ENCODE measurements around the gene ERC1. TPM values are rescaled to one million over a fixed set of nuclear protein-coding genes. Genes with fewer than 3 reads are reported as not detected.

The ERC1 gene
- total and polyA plus RNA-seq, 9 of the 15 experiments (the other 6 are each of a cell fraction or from before 2014, with no cell fraction given): 0.74 to 11.8 (median 4.8) TPM

DNA sequence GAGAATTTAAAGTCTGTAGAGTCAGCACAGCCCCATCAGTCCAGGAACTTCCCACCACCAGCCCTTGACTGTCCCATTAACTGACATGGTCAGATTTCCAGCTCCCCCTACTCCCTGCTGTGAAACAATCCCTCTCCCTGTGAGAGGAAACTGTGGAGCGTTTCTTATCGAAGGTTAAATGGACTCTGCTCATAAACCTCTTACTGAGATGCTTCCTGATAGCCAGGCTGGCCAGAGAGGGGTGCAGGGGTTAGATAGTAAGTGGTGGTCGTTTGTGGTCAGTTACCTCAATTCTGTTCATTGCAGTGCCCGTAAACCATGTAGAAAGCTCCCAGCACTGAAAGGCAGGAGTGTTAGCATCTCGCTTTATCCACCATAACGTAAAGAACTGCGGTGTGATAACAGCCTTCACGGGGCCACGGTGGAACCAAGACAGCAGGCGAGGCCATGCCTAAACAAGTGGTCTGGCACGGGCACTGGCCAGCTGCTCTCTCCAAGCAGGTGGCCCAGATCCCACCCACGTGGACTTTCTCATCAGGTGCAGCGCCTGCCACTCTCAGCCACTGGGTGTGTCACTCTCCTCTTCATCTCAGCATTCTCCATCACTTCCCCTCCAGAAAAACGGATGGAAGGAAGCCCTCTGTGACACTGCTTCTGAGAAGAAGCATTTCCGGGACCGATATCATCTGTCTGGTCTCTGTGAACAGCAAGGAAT lies 501.1 kb downstream of the ERC1 start (continued):
- TF ChIP-seq PRDM10 (IDR thresholded peaks at IDR 0.05; ENCODE audit: partially characterized antibody) (peak; percentile 64), BRF2 (IDR thresholded peaks at IDR 0.05; ENCODE audit: borderline replicate concordance, insufficient read depth, insufficient read length) (no peak), E2F6 (IDR thresholded peaks at IDR 0.05; ENCODE audit: borderline replicate concordance in 1 of 2, extremely low read depth in 1 of 2, insufficient read depth in 1 of 2, insufficient read length in 1 of 2, low read depth in 1 of 2, low read length in 1 of 2, poor library complexity in 1 of 2, severe bottlenecking in 1 of 2) (peak in 1 of 2 experiments; percentile 11), ATF1 (CRISPR knock-in tag; IDR thresholded peaks at IDR 0.05) (no peak), ATF1 (tag; IDR thresholded peaks at IDR 0.05) (0 out of 2 replicates have a peak, but pooled peaks have one; percentile 15), ZNF3 (CRISPR knock-in tag; IDR thresholded peaks at IDR 0.05) (no peak), SMARCA4 (IDR thresholded peaks at IDR 0.05) (peak; percentile 60; the same call in 1 of the 2 replicates), TAL1 (IDR thresholded peaks at IDR 0.05) (peak; percentile 76), PKNOX1 (IDR thresholded peaks at IDR 0.05) (peak; percentile 38), RNF2 (IDR thresholded peaks at IDR 0.05) (peak; percentile 37; the same call in 1 of the 2 replicates), ZNF398 (CRISPR knock-in tag; IDR thresholded peaks at IDR 0.05) (no peak), SMC3 (conservative IDR thresholded peaks at IDR 0.05; ENCODE audit: insufficient read depth, low read depth, low read length) (no peak), KLF16 (IDR thresholded peaks at IDR 0.05) (peak; percentile 84), SMARCE1 (IDR thresholded peaks at IDR 0.05) (peak; percentile 58; the same call in 1 of the 2 replicates), FOXP1 (CRISPR knock-in tag; IDR thresholded peaks at IDR 0.05) (no peak)
- TF ChIP-seq, protein P1, sequence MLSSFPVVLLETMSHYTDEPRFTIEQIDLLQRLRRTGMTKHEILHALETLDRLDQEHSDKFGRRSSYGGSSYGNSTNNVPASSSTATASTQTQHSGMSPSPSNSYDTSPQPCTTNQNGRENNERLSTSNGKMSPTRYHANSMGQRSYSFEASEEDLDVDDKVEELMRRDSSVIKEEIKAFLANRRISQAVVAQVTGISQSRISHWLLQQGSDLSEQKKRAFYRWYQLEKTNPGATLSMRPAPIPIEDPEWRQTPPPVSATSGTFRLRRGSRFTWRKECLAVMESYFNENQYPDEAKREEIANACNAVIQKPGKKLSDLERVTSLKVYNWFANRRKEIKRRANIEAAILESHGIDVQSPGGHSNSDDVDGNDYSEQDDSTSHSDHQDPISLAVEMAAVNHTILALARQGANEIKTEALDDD (IDR thresholded peaks at IDR 0.05): peak; percentile 84

All from K562 (cell line).